KMS-11 (cell line): ENCODE results near the gene DSC2.

Source experiments
- H2AFZ ChIP-seq: fragments of 200-600 bp; sonication (generic); 2 replicates; pipeline ENCODE4 v1.6.1; 2016; ENCODE audit warnings: antibody characterized with exemption, mixed run types, low read depth
- H3K27ac ChIP-seq: fragments of 200-600 bp; sonication (generic); 2 replicates; pipeline ENCODE4 v1.6.1; 2016; ENCODE audit warnings: mild to moderate bottlenecking, mixed run types
- H3K27me3 ChIP-seq: fragments of 200-600 bp; sonication (generic); 2 replicates; pipeline ENCODE4 v1.6.1; 2017; ENCODE audit warnings: mild to moderate bottlenecking, low read depth, mixed run types, moderate library complexity; ENCODE audit not compliant: insufficient read depth
- H3K36me3 ChIP-seq: fragments of 200-600 bp; sonication (generic); 2 replicates; pipeline ENCODE4 v1.6.1; 2017; ENCODE audit warnings: mild to moderate bottlenecking, mixed run types; ENCODE audit not compliant: insufficient read depth
- H3K4me1 ChIP-seq: fragments of 200-600 bp; sonication (generic); 2 replicates; pipeline ENCODE4 v1.6.1; 2016; ENCODE audit warnings: mild to moderate bottlenecking, low read depth, mixed run types; ENCODE audit not compliant: poor library complexity, severe bottlenecking
- H3K4me2 ChIP-seq: fragments of 200-600 bp; sonication (generic); 2 replicates; pipeline ENCODE4 v1.7.0; 2016; ENCODE audit warnings: mild to moderate bottlenecking, mixed run types
- H3K4me3 ChIP-seq: fragments of 200-600 bp; sonication (generic); IDR thresholded peaks from 2 replicates; pipeline ENCODE4 v1.6.1; 2017; ENCODE audit warnings: low read depth, low read length, mixed read lengths; ENCODE audit not compliant: insufficient read depth
- H3K79me2 ChIP-seq: fragments of 200-600 bp; sonication (generic); 2 replicates; pipeline ENCODE4 v1.6.1; 2016; ENCODE audit warnings: low read depth, mixed run types; ENCODE audit not compliant: insufficient read depth
- H3K9ac ChIP-seq: fragments of 200-600 bp; sonication (generic); 2 replicates; pipeline ENCODE4 v1.6.1; 2016; ENCODE audit warnings: mild to moderate bottlenecking, mixed run types
- H4K20me1 ChIP-seq: fragments of 200-600 bp; sonication (generic); 2 replicates; pipeline ENCODE4 v1.6.1; 2016; ENCODE audit warnings: mild to moderate bottlenecking, mixed run types; ENCODE audit not compliant: insufficient read depth
- TF ChIP-seq, protein P1 (sequence below): fragments of 200-600 bp; sonication (generic); conservative IDR thresholded peaks from 2 replicates; pipeline ENCODE4 v1.6.1; 2017; ENCODE audit warnings: low read depth, mild to moderate bottlenecking, antibody characterized with exemption, low read length, moderate library complexity, mixed read lengths

DSC2 gene

DNA sequence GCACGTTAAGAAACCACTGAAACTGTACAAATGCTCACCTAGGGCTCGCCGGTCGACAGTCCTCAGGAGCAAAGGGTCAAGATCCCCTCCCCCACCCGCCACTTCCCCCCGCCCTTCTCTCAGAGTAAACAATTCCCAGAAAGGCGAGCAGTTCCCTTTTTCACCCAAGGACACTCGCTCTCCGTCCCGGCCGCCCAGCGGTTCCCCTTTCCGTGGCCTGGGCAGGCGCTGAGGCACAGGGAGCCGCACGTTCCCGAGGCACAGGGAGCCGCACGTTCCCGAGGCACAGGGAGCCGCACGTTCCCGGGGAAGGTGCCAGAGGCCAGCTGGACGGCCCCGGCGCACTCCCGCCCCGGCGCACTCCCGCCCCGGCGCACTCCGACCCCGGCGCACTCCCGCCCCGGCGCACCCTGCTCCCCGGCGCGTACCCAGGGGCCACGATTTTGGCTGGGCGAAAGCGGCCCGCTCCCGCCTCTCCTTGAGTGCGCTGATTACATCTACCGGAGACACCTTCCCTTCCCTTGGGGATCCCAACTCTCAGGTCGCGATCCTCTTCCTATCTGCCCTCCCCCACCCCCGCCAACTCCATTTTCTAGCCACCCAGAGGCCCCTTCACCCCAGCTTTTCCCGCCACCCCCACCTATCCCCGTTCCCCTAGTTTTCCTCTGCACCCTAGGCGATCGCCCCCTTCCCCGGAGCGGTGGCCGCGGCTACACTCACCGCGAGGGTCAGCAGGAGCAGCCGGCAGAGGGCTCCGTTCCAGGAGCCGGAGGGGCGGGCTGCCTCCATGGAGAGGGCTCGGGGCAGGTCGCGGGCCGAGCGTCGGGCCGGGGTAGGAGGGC lies 817 bp downstream of the DSC2 start:
- no peaks in the 10 kb centered on the region for H3K79me2 ChIP-seq
- no peaks in the 10 kb centered on the region for H4K20me1 ChIP-seq
- peak overlapping the region; percentile 11; the same call in 1 of the 2 replicates for H2AFZ ChIP-seq
- no peaks in the 10 kb centered on the region for H3K27me3 ChIP-seq
- H3K4me2 ChIP-seq, result no peak overlapping the region
- no peak overlapping the region for H3K4me3 ChIP-seq
- H3K4me1 ChIP-seq, result no peaks in the 10 kb centered on the region
- no peak overlapping the region for H3K9ac ChIP-seq
- no peak overlapping the region for H3K27ac ChIP-seq
- TF ChIP-seq, protein P1, sequence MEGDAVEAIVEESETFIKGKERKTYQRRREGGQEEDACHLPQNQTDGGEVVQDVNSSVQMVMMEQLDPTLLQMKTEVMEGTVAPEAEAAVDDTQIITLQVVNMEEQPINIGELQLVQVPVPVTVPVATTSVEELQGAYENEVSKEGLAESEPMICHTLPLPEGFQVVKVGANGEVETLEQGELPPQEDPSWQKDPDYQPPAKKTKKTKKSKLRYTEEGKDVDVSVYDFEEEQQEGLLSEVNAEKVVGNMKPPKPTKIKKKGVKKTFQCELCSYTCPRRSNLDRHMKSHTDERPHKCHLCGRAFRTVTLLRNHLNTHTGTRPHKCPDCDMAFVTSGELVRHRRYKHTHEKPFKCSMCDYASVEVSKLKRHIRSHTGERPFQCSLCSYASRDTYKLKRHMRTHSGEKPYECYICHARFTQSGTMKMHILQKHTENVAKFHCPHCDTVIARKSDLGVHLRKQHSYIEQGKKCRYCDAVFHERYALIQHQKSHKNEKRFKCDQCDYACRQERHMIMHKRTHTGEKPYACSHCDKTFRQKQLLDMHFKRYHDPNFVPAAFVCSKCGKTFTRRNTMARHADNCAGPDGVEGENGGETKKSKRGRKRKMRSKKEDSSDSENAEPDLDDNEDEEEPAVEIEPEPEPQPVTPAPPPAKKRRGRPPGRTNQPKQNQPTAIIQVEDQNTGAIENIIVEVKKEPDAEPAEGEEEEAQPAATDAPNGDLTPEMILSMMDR, result no peak
- no peaks in the 10 kb centered on the region for H3K36me3 ChIP-seq

DNA sequence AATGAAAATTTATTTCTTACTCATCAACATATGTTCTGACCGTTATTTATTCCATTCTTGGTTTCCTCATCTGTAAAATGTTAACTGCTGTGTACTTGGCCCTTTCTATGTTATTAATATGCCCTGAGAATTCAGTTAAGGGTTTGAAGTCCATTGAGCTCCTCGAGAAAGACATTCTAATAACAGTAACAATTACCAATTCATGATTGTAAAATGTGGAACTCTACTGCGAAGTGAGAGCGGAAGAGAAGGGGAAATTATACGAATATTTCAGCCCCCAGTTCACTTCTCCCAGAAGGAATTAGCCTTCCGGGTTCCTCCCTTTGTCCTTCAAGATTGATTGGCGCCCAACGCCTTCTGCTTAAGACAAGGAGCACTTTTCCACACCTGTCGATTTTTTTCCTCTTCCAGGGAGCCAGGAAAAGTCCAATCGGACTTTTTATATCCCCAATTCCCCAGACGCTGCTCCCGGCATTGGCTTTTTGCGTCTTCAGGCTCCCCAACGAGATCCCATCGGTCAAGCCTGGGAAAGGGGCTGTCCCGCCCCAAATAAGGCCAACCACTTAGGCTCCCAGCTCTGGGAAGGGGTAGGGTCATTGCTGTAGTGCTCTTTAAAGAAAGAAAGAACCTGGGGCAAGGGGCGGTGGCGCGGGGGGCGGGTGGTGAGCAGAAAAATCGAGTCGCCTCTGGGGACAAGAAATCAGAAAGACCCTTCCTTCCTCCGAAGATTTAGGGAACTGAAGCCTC lies 1.6 kb downstream of the DSC2 start:
- Histone ChIP-seq H3K4me2 (no peak overlapping the region), H3K27me3 (no peaks in the 10 kb centered on the region), H4K20me1 (no peaks in the 10 kb centered on the region), H2AFZ (no peak overlapping the region; the same call in 1 of the 2 replicates), H3K4me3 (no peak overlapping the region), H3K79me2 (no peaks in the 10 kb centered on the region), H3K9ac (no peak overlapping the region), H3K27ac (no peak overlapping the region), H3K36me3 (no peaks in the 10 kb centered on the region), H3K4me1 (no peaks in the 10 kb centered on the region)
- TF ChIP-seq, protein P1, result no peak

DNA sequence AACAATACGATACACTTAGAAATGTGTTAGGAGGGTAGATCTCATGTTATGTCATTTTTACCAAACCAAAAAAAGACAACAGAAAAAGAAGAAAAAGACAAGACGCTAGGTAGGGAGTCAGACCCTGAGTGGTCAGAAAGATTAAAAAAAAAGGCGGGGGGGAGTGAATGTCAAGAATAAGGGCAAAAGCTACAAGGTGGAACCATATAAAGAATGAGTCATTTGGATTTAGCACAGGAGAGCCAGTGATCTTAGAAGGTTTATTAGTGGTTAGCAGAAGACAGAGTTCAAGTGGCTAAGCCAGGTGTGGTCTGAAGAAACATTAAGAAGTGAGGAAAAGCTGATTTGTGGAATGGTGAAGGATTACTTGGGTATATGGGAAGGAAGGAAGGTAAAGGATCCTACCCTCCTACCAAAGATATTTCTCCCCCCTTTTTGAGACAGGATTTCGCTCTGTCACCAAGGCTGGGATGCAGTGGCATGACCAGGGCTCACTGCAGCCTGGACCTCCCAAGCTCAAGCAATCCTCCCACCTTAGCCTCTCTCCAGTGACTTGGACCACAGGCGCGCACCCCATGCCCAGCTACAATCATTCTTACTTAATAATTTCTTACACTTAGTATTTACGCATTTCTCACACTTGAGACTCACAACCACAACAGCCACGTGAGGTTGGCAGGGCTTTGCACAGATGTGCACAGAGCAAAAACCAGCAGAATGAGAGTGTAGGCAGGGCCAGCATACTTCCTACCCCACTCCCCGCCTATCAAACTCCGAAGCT lies 2.6 kb downstream of the DSC2 start:
- Histone ChIP-seq H4K20me1 (no peaks in the 10 kb centered on the region), H3K27ac (no peak overlapping the region), H3K4me2 (no peak overlapping the region), H3K4me3 (no peak overlapping the region), H2AFZ (no peak overlapping the region), H3K4me1 (no peaks in the 10 kb centered on the region), H3K9ac (no peak overlapping the region), H3K36me3 (no peaks in the 10 kb centered on the region), H3K79me2 (no peaks in the 10 kb centered on the region), H3K27me3 (no peaks in the 10 kb centered on the region)
- TF ChIP-seq, protein P1, result no peak

DNA sequence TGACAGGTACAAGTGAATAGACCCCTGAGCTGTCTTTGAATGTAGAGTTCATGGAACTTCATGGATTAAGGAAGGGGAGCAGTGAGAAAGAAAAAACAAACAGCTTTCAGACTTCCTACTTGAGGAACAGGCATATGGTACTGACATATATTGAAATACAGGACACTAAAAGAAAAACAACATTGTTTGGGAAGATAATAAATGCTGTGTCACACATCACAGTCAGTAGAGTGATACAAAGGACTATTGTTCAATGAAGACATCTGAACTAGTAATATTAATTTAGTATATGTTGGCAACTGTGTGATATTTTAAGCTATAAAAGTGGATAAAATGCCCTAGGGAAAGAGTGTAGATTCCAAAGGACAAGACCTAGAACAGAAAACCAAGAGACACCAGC lies 3.3 kb downstream of the DSC2 start:
- H3K36me3 ChIP-seq, result no peaks in the 10 kb centered on the region
- H3K4me1 ChIP-seq, result no peaks in the 10 kb centered on the region
- TF ChIP-seq, protein P1, result no peak
- no peaks in the 10 kb centered on the region for H4K20me1 ChIP-seq
- H3K4me2 ChIP-seq, result no peak overlapping the region
- H3K79me2 ChIP-seq, result no peaks in the 10 kb centered on the region
- H3K4me3 ChIP-seq, result no peak overlapping the region
- H3K27me3 ChIP-seq, result no peaks in the 10 kb centered on the region
- no peak overlapping the region for H2AFZ ChIP-seq
- no peak overlapping the region for H3K9ac ChIP-seq
- no peak overlapping the region for H3K27ac ChIP-seq
